HepG2 (cell line): Measurements from ENCODE around the gene DLL4. TPM values are rescaled to one million over a fixed set of nuclear protein-coding genes. Genes with fewer than 3 reads are reported as not detected.
A peak's percentile ranks its signal among the peaks of the same experiment; 100 is the strongest.

Experiments
- ESRRA ChIP-seq: sonication (generic); formaldehyde crosslinking; IDR thresholded peaks from 2 replicates; pipeline ENCODE4 v1.5.1; 2020; ENCODE audit warnings: mild to moderate bottlenecking, low read depth, missing genetic modification reagents
- ETV6 ChIP-seq: sonication (generic); formaldehyde crosslinking; conservative IDR thresholded peaks from 2 replicates; pipeline ENCODE4 v1.4.0; 2020; ENCODE audit warnings: missing genetic modification reagents
- GABPB1 ChIP-seq: IDR thresholded peaks from 2 replicates; pipeline ENCODE4 v1.6.1; 2016; ENCODE audit warnings: mild to moderate bottlenecking, missing genetic modification reagents, moderate library complexity, missing compliant biosample characterization
- MTF2 ChIP-seq: sonication (generic); formaldehyde crosslinking; IDR thresholded peaks from 2 replicates; pipeline ENCODE4 v1.5.0; 2020; ENCODE audit warnings: missing genetic modification reagents, borderline replicate concordance
- MXI1 ChIP-seq: IDR thresholded peaks from 3 replicates; pipeline ENCODE4 v1.6.1; 2012; ENCODE audit warnings: low read depth, low read length, inconsistent platforms, borderline replicate concordance
- NAIF1 ChIP-seq: sonication (generic); formaldehyde crosslinking; IDR thresholded peaks from 2 replicates; pipeline ENCODE4 v1.5.0; 2020; ENCODE audit warnings: mild to moderate bottlenecking, missing genetic modification reagents, borderline replicate concordance
- NCOA5 ChIP-seq: sonication (generic); formaldehyde crosslinking; IDR thresholded peaks from 2 replicates; pipeline ENCODE4 v1.4.0; 2020; ENCODE audit warnings: missing genetic modification reagents
- NFE2L2 ChIP-seq: fragments of 150-350 bp; IDR thresholded peaks from 2 replicates; pipeline ENCODE4 v1.6.1; 2014; ENCODE audit warnings: low read length
- NFYB ChIP-seq: sonication (generic); formaldehyde crosslinking; IDR thresholded peaks from 2 replicates; pipeline ENCODE4 v1.4.0; 2020; ENCODE audit warnings: missing genetic modification reagents
- PPARG ChIP-seq: conservative IDR thresholded peaks from 2 replicates; pipeline ENCODE4 v1.6.1; 2016; ENCODE audit warnings: missing biosample characterization, missing genetic modification reagents
- RFXAP ChIP-seq: sonication (generic); formaldehyde crosslinking; IDR thresholded peaks from 2 replicates; pipeline ENCODE4 v1.4.0; 2020; ENCODE audit warnings: missing genetic modification reagents, borderline replicate concordance
- SMC3 ChIP-seq: IDR thresholded peaks from 2 replicates; pipeline ENCODE4 v1.6.1; 2011; ENCODE audit warnings: low read length, improper control_type of control experiment
- TCF7L2 ChIP-seq: IDR thresholded peaks from 2 replicates; pipeline ENCODE4 v1.6.1; 2011; ENCODE audit warnings: mild to moderate bottlenecking, low read depth, low read length, moderate library complexity
- TEAD3 ChIP-seq: optimal IDR thresholded peaks from 2 replicates; pipeline ENCODE3; 2016; ENCODE audit warnings: borderline replicate concordance
- ZBTB7B ChIP-seq: sonication (generic); formaldehyde crosslinking; IDR thresholded peaks from 2 replicates; pipeline ENCODE4 v1.4.0; 2020; ENCODE audit warnings: missing genetic modification reagents
- ZFP36L1 ChIP-seq: sonication (generic); formaldehyde crosslinking; IDR thresholded peaks from 2 replicates; pipeline ENCODE4 v1.8.0; 2022; ENCODE audit warnings: mild to moderate bottlenecking, missing genetic modification reagents, moderate library complexity
- ZNF12 ChIP-seq: sonication (generic); formaldehyde crosslinking; IDR thresholded peaks from 2 replicates; pipeline ENCODE4 v1.5.0; 2020; ENCODE audit warnings: missing genetic modification reagents
- ZNF17 ChIP-seq: sonication (generic); formaldehyde crosslinking; IDR thresholded peaks from 2 replicates; pipeline ENCODE4 v1.5.0; 2020; ENCODE audit warnings: mild to moderate bottlenecking, missing genetic modification reagents
- ZNF460 ChIP-seq: sonication (generic); formaldehyde crosslinking; IDR thresholded peaks from 2 replicates; pipeline ENCODE4 v1.5.1; 2020; ENCODE audit warnings: missing genetic modification reagents, mild to moderate bottlenecking, borderline replicate concordance
- ZNF598 ChIP-seq: sonication (generic); formaldehyde crosslinking; IDR thresholded peaks from 2 replicates; pipeline ENCODE4 v1.5.1; 2020; ENCODE audit warnings: mild to moderate bottlenecking, missing genetic modification reagents, borderline replicate concordance
- ZNF75D ChIP-seq: sonication (generic); formaldehyde crosslinking; IDR thresholded peaks from 2 replicates; pipeline ENCODE4 v1.8.1; 2023; ENCODE audit warnings: missing genetic modification reagents, mild to moderate bottlenecking, borderline replicate concordance
- ZNF773 ChIP-seq: sonication (generic); formaldehyde crosslinking; IDR thresholded peaks from 2 replicates; pipeline ENCODE4 v1.4.0; 2020; ENCODE audit warnings: missing genetic modification reagents, borderline replicate concordance
- polyA plus RNA-seq, 8 experiments: library from polyadenylated mRNA; depleted of rRNA in 3 of 8; stranded (reverse) in 7 of 8; unstranded in 1 of 8; fragments of >200 nt; fragmentation: Illumina TruSeq in 4 of 8; extraction: Trizol in 4 of 8; gene quantifications; 2 replicates each; pipeline versions ENCODE4 v1.2.1 to v1.2.3, GENCODE V29; 2011 to 2016; ENCODE audit warnings: low read depth in 4 of 8, missing spikeins in 1 of 8, mixed read lengths in 1 of 8; ENCODE audit not compliant: insufficient read depth in 1 of 8
- total RNA-seq, 5 experiments: library from RNA; depleted of rRNA; stranded (reverse); fragments of >200 nt; fragmentation: Illumina TruSeq; extraction: Trizol; gene quantifications; 2 replicates each; pipeline ENCODE4 v1.2.3, GENCODE V29; 2016; ENCODE audit warnings: low read depth in 1 of 5
- TF ChIP-seq, protein P1 (sequence below): sonication (generic); formaldehyde crosslinking; IDR thresholded peaks from 2 replicates; pipeline ENCODE4 v1.5.0; 2020; ENCODE audit warnings: mild to moderate bottlenecking, missing genetic modification reagents
- TF ChIP-seq, protein P2 (sequence below): sonication (generic); formaldehyde crosslinking; IDR thresholded peaks from 2 replicates; pipeline ENCODE4 v1.8.1; 2023; ENCODE audit warnings: mild to moderate bottlenecking, inconsistent platforms, moderate library complexity, missing genetic modification reagents, borderline replicate concordance
- TF ChIP-seq, protein P3 (sequence below): IDR thresholded peaks from 2 replicates; pipeline ENCODE4 v1.6.1; 2012; ENCODE audit warnings: low read length, improper control_type of control experiment
- TF ChIP-seq, protein P4 (sequence below): sonication (generic); formaldehyde crosslinking; IDR thresholded peaks from 2 replicates; pipeline ENCODE4 v1.4.0; 2020; ENCODE audit warnings: mild to moderate bottlenecking, missing genetic modification reagents

DLL4 gene
- total and polyA plus RNA-seq, 2 of the 13 experiments (the other 11 are each of a cell fraction or from before 2014, with no cell fraction given) = 0.20 to 0.25 TPM

DNA sequence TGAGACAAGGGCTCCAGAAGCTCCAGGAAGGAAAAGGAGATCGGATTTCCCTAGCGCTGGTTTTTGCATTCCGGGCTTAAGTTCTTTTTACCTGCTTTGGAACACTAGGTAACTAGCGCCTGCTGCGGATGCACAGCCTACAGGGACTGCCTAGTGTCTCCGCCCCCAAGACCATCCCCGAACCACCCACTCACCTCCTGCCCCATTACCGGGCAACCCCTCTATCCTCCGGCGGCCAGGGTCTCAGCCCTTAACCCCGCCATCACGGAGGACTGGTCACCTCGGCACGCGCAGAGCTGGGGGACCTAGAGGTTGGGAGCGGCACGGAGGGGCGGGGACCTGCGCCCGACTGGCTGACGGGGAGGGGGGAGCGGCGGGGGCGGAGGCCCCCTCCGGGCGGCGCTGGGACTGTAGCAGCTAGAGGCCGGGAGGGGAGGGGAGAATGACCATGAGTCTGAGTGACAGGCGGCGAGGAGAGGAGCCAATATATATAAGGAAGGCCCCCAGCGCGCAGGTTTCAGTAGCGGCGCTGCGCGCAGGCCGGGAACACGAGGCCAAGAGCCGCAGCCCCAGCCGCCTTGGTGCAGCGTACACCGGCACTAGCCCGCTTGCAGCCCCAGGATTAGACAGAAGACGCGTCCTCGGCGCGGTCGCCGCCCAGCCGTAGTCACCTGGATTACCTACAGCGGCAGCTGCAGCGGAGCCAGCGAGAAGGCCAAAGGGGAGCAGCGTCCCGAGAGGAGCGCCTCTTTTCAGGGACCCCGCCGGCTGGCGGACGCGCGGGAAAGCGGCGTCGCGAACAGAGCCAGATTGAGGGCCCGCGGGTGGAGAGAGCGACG lies at the start of gene DLL4 (continued):
- TF ChIP-seq, protein P1, sequence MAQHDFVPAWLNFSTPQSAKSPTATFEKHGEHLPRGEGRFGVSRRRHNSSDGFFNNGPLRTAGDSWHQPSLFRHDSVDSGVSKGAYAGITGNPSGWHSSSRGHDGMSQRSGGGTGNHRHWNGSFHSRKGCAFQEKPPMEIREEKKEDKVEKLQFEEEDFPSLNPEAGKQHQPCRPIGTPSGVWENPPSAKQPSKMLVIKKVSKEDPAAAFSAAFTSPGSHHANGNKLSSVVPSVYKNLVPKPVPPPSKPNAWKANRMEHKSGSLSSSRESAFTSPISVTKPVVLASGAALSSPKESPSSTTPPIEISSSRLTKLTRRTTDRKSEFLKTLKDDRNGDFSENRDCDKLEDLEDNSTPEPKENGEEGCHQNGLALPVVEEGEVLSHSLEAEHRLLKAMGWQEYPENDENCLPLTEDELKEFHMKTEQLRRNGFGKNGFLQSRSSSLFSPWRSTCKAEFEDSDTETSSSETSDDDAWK (CRISPR knock-in tag) = no peak
- TF ChIP-seq TCF7L2 (no peak), ZNF598 (CRISPR knock-in tag) (no peak), PPARG (no peak), ZNF12 (CRISPR knock-in tag) (no peak), MTF2 (peak; percentile 96), ETV6 (CRISPR knock-in tag) (no peak), NCOA5 (CRISPR knock-in tag) (no peak), MXI1 (no peak), GABPB1 (peak; percentile 32; the same call in 1 of the 2 replicates), NFE2L2 (no peak), ZNF75D (CRISPR knock-in tag) (no peak), ESRRA (CRISPR knock-in tag) (no peak), ZNF460 (CRISPR knock-in tag) (no peak), ZFP36L1 (no peak), ZBTB7B (CRISPR knock-in tag) (peak; percentile 28; the same call in 1 of the 2 replicates), RFXAP (CRISPR knock-in tag) (no peak), ZNF773 (no peak), TEAD3 (no peak), ZNF17 (CRISPR knock-in tag) (no peak), SMC3 (no peak), NFYB (no peak), NAIF1 (CRISPR knock-in tag) (no peak)
- TF ChIP-seq, protein P2, sequence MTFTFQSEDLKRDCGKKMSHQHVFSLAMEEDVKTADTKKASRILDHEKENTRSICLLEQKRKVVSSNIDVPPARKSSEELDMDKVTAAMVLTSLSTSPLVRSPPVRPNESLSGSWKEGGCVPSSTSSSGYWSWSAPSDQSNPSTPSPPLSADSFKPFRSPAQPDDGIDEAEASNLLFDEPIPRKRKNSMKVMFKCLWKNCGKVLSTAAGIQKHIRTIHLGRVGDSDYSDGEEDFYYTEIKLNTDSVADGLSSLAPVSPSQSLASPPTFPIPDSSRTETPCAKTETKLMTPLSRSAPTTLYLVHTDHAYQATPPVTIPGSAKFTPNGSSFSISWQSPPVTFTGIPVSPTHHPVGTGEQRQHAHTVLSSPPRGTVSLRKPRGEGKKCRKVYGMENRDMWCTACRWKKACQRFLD (CRISPR knock-in tag) = no peak
- TF ChIP-seq, protein P3, sequence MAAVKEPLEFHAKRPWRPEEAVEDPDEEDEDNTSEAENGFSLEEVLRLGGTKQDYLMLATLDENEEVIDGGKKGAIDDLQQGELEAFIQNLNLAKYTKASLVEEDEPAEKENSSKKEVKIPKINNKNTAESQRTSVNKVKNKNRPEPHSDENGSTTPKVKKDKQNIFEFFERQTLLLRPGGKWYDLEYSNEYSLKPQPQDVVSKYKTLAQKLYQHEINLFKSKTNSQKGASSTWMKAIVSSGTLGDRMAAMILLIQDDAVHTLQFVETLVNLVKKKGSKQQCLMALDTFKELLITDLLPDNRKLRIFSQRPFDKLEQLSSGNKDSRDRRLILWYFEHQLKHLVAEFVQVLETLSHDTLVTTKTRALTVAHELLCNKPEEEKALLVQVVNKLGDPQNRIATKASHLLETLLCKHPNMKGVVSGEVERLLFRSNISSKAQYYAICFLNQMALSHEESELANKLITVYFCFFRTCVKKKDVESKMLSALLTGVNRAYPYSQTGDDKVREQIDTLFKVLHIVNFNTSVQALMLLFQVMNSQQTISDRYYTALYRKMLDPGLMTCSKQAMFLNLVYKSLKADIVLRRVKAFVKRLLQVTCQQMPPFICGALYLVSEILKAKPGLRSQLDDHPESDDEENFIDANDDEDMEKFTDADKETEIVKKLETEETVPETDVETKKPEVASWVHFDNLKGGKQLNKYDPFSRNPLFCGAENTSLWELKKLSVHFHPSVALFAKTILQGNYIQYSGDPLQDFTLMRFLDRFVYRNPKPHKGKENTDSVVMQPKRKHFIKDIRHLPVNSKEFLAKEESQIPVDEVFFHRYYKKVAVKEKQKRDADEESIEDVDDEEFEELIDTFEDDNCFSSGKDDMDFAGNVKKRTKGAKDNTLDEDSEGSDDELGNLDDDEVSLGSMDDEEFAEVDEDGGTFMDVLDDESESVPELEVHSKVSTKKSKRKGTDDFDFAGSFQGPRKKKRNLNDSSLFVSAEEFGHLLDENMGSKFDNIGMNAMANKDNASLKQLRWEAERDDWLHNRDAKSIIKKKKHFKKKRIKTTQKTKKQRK = no peak
- TF ChIP-seq, protein P4, sequence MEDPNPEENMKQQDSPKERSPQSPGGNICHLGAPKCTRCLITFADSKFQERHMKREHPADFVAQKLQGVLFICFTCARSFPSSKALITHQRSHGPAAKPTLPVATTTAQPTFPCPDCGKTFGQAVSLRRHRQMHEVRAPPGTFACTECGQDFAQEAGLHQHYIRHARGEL (CRISPR knock-in tag) = no peak
